Measurements from ENCODE around the gene ADGRA3.
"Not testable (repeated sequence)": the region's sequence is repeated elsewhere in the genome, so short reads cannot be mapped to it uniquely, and the experiment has no call there.

Gene ADGRA3

GRCh38 chr4:22480675-22481327 is 35.1 kb downstream of the ADGRA3 start:
- DNase-seq (ENCODE audit: low spot score): no peak
- TF ChIP-seq, protein P1, sequence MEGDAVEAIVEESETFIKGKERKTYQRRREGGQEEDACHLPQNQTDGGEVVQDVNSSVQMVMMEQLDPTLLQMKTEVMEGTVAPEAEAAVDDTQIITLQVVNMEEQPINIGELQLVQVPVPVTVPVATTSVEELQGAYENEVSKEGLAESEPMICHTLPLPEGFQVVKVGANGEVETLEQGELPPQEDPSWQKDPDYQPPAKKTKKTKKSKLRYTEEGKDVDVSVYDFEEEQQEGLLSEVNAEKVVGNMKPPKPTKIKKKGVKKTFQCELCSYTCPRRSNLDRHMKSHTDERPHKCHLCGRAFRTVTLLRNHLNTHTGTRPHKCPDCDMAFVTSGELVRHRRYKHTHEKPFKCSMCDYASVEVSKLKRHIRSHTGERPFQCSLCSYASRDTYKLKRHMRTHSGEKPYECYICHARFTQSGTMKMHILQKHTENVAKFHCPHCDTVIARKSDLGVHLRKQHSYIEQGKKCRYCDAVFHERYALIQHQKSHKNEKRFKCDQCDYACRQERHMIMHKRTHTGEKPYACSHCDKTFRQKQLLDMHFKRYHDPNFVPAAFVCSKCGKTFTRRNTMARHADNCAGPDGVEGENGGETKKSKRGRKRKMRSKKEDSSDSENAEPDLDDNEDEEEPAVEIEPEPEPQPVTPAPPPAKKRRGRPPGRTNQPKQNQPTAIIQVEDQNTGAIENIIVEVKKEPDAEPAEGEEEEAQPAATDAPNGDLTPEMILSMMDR (IDR thresholded peaks at IDR 0.05; ENCODE audit: extremely low read depth, missing control alignments): no peak

DNA sequence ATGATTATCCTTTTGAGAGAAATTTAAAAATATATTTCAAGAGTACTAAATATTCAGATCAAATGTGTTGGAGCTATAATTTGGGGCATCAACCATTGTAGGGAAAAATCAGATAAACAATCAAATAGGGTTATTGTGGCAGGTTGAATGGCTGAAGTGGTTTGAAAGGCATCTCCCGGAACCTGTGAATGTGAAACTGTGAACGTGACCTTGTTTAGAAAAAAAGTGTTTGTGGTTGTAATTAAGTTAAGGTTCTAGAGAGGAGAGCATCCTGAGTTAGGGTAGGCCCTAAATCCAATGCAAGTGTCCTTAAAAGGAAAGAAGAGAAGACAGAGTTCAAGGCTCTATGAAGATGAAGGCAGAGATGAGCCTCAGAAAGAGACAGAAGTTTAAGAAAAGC is 37.4 kb downstream of the ADGRA3 start:
- TF ChIP-seq, protein P1 (IDR thresholded peaks at IDR 0.05; ENCODE audit: extremely low read depth, missing control alignments): no peak
- no peak for DNase-seq (ENCODE audit: low spot score)

DNA sequence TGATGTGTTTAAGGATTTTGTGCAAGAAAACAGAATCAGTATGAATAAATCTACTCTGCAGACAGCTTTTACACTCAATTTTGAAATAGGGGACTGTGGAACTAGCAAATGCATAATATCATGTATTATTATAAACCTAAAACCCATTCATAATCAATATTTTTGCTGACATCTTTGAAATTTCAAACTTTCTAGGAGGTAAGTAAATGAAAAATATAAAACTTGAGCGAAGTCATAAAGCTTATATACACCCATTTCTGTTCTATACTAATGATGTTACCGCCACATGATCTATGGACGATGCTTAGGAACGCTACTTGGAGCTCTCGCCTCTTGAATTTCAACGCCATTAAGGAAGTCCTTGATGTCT is 38.1 kb downstream of the ADGRA3 start:
- TF ChIP-seq, protein P1 (IDR thresholded peaks at IDR 0.05; ENCODE audit: extremely low read depth, missing control alignments): no peak

DNA sequence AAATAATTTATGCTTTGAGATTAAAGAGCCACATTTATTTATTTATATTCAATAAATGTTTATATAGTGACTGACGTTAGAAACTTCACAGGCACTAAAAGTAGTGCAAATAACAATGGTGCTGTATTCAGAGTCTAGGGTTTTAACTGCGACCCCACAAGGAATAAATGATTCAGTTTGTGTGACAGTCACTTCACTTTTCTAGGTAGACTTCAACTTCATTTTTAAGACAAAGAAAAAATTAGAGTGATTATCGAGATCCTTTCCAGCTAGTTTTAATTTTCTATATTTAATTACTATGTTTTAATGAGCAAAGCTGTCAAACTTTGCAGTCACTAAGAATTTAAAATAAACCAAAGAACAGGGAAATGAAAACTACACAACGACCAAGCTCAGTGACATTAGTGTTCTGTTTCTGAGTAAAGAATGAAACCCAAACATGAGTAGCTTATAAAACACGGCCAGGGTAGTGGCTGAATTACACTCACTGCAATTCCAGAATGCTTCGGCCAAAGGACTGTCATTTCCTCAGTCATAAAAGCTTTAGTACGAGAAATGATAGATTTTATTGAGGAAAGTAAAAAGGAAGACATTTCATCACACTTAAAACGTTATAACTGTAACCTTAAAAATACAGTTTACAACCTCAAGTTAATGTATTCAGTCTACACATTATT is 38.6 kb downstream of the ADGRA3 start:
- no peak for DNase-seq (ENCODE audit: low spot score)
- TF ChIP-seq, protein P1 (IDR thresholded peaks at IDR 0.05; ENCODE audit: extremely low read depth, missing control alignments): no peak

More for the DNA sequence above, 38.1 kb downstream of the ADGRA3 start:
- DNase-seq (ENCODE audit: low spot score): no peak

DNA sequence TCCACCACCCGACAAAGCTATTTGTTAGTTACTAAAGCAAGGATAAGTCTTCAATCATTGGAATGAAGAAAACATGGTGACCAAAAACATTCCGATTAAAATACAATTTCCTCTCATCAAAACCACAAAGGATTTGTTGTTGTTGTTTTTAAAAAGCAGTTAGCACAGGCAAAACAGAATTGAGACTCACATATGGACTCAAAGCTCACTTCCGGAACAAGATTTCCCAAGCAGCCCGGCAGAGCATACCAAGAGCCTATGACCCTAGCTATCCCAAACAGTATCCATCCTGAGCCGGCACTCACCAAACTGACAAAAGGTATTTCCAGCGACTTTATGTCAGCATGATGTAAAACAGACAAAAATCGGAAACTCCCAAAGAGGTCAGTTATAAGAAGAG is 39.9 kb downstream of the ADGRA3 start:
- TF ChIP-seq, protein P1 (IDR thresholded peaks at IDR 0.05; ENCODE audit: extremely low read depth, missing control alignments): no peak
- DNase-seq (ENCODE audit: low spot score): no peak

DNA sequence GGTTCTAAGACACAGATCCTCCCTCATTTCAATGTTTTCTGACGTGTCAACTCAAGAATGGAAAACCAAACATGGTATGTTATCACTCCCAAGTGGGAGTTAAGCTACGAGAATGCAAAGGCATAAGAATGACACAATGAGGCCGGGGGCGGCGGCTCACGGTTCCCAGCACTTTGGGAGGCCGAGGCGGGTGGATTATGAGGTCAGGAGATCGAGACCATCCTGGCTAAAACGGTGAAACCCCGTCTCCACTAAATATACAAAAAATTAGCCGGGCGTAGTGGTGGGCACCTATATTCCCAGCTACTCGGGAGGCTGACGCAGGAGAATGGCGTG is 40.6 kb downstream of the ADGRA3 start:
- not testable (repeated sequence) for DNase-seq (ENCODE audit: low spot score)

- DNase-seq (ENCODE audit: low spot score): no peak
- TF ChIP-seq, protein P1 (IDR thresholded peaks at IDR 0.05; ENCODE audit: extremely low read depth, missing control alignments): no peak
Observed at GRCh38 chr4:22474636-22475310, 41.1 kb downstream of the ADGRA3 start.
